Suprapubic skin (tissue), 4 donors: ENCODE data around the gene ASB11.

Source experiments
- CTCF ChIP-seq, 2 donors: fragments of 200-600 bp in 1 of 2; fragments of 450-650 bp in 1 of 2; sonication (generic) in 1 of 2; IDR thresholded peaks; one replicate each; pipeline ENCODE4 v1.5.1; 2016 to 2019; ENCODE audit warnings: antibody characterized with exemption in 2 of 2, mild to moderate bottlenecking in 1 of 2, moderate library complexity in 1 of 2
- POLR2A ChIP-seq, 2 donors: fragments of 450-650 bp; IDR thresholded peaks; one replicate each; pipeline ENCODE4 v1.6.1; 2017; ENCODE audit warnings: antibody characterized with exemption in 2 of 2, mild to moderate bottlenecking in 2 of 2, moderate library complexity in 2 of 2
- POLR2AphosphoS5 ChIP-seq, 3 donors: sonication (generic); formaldehyde crosslinking; IDR thresholded peaks; one replicate each; pipeline ENCODE4 v1.6.1; 2017; ENCODE audit warnings: antibody characterized with exemption in 3 of 3

- no peak for TF ChIP-seq CTCF (IDR thresholded peaks at IDR 0.05)
- TF ChIP-seq POLR2AphosphoS5 (IDR thresholded peaks at IDR 0.05): no peak
- no peak for TF ChIP-seq POLR2A (IDR thresholded peaks at IDR 0.05)
Observed at GRCh38 chrX:15269120-15269519, 46.3 kb downstream of the ASB11 start.
